HG02588 (cell line): ENCODE data around the gene STAG3.
"Not testable (repeated sequence)": the region's sequence is repeated elsewhere in the genome, so short reads cannot be mapped to it uniquely, and the experiment has no call there.

Source experiments
- ATAC-seq: cut with Tn5 transposase; IDR thresholded peaks from one replicate; pipeline ENCODE4 v1.9.1; 2021; ENCODE audit warnings: mild to moderate bottlenecking, moderate library complexity; ENCODE audit not compliant: unreplicated experiment

STAG3 gene

DNA sequence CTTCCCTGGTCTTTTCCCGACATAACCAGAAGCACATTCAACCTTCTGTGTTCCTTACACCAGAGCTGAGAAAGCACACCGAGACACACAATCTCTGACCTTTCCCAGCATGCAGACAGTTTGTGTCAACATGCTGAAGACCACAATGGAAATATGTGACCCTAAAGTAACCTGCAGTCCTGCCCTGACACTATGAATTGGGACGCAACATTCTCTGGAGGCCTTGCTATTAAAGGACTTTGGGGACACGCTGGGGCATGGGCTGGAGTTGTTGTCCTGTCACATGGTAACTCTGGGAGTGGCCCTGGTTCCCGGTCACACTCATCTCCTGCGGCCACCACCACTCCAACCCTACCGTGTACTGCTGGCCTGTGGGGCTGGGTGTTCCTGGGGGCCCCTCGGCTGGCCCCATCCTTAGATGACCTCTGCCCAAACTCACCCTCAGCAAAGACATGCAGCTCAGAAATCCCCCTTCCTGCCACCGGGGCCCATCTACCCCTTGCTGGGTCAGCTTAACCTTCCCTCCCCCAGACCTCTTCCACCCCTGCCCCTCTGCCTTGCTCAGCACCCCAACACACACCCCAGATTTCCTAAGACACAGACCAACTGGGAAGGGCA is 67.4 kb downstream of the STAG3 start:
- not testable (repeated sequence) for ATAC-seq

- not testable (repeated sequence) for ATAC-seq
Measured at GRCh38 chr7:100246121-100246864, 68.6 kb downstream of the STAG3 start.

- ATAC-seq = not testable (repeated sequence)
Measured at GRCh38 chr7:100246865-100247137, 69.1 kb downstream of the STAG3 start.

DNA sequence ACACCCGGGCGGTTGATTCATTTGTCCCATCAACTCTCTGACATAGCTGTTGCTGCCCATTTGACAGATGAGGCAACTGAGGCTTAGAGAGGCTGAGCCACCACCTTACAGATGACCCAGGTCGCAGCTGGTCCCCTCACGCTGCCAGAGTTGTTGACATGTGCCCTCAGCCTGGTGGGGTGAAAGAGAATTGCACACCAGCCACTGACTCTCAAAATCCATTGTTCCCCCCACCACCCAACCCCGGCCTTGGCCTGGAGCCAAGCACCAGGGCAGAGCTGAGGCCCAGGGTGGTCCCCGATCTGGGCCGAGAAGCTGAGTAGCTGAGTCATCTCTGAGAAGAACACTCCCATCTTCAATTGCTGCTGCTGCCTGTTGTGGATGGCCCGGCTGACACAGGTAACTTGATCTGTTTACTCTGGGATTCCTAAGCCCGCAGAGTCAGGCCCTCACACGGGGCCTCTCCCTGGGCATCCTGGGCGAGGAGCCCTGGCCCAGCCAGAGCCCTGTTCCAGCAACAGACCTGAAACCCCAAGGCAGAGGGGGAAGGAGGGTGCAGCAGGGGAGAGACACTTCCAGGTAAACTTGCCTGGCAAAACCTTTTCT is 69.5 kb downstream of the STAG3 start:
- no peak for ATAC-seq

GRCh38 chr7:100248483-100248882 is 70.8 kb downstream of the STAG3 start:
- no peak for ATAC-seq

GRCh38 chr7:100257017-100257416 is 79.3 kb downstream of the STAG3 start:
- no peak for ATAC-seq

- ATAC-seq = not testable (repeated sequence)
Measured at GRCh38 chr7:100259984-100260383, 82.3 kb downstream of the STAG3 start.

GRCh38 chr7:100262896-100263295 is 85.2 kb downstream of the STAG3 start:
- not testable (repeated sequence) for ATAC-seq
